Common myeloid progenitor, CD34-positive (primary cell): Measurements from ENCODE around the gene PLPPR3.

Experiments
- CTCF ChIA-PET: fragments of 350-600 bp; sonication (Branson Sonifier 250); formaldehyde crosslinking; loops from one replicate; lab custom pipeline; 2021; ENCODE audit warnings: antibody characterized with exemption; lab: Charles Lee
- POLR2A ChIA-PET: fragments of 350-600 bp; sonication (Branson Sonifier 250); formaldehyde crosslinking; loops from one replicate; lab custom pipeline; 2021; ENCODE audit warnings: antibody characterized with exemption; lab: Charles Lee
- DNase-seq, 3 donors: peaks; one replicate each; pipeline versions ENCODE4 v3.0.0 to v3.0.0-alpha.2; 2013
- H3K27ac ChIP-seq, 2 experiments: 1 replicate in 1 of 2; 2 replicates in 1 of 2; pipeline ENCODE4 v1.7.0; 2013; ENCODE audit warnings: inconsistent platforms in 2 of 2, low read length in 2 of 2, mild to moderate bottlenecking in 2 of 2, low read depth in 1 of 2, moderate library complexity in 1 of 2; ENCODE audit not compliant: severe bottlenecking in 2 of 2, insufficient read depth in 1 of 2, poor library complexity in 1 of 2
- H3K27me3 ChIP-seq, 5 experiments: replicated peaks in 2 of 5; 1 replicate in 3 of 5; 2 replicates in 2 of 5; pipeline versions ENCODE4 v1.6.1 to v1.7.0; 2013; ENCODE audit warnings: low read length in 4 of 5, mild to moderate bottlenecking in 2 of 5, moderate library complexity in 2 of 5, inconsistent platforms in 1 of 5; ENCODE audit not compliant: insufficient read depth in 5 of 5, control insufficient read depth in 4 of 5
- H3K36me3 ChIP-seq, 4 experiments: 1 replicate in 2 of 4; 2 replicates in 2 of 4; pipeline versions ENCODE4 v1.6.1 to v1.7.0; 2013; ENCODE audit warnings: low read length in 3 of 4, control low read depth in 1 of 4, mild to moderate bottlenecking in 1 of 4; ENCODE audit not compliant: control insufficient read depth in 4 of 4, insufficient read depth in 4 of 4
- H3K4me1 ChIP-seq, 4 experiments: 1 replicate in 3 of 4; 2 replicates in 1 of 4; pipeline versions ENCODE4 v1.6.1 to v1.7.1; 2013; ENCODE audit warnings: low read length in 3 of 4, mild to moderate bottlenecking in 3 of 4, control low read depth in 1 of 4, inconsistent platforms in 1 of 4, moderate library complexity in 1 of 4; ENCODE audit not compliant: control insufficient read depth in 4 of 4, insufficient read depth in 4 of 4; ENCODE audit errors: control extremely low read depth in 1 of 4
- H3K4me3 ChIP-seq, 7 experiments: 1 replicate in 4 of 7; 2 replicates in 3 of 7; pipeline versions ENCODE4 v1.5.1 to v1.7.0; 2013; ENCODE audit warnings: mild to moderate bottlenecking in 7 of 7, low read length in 6 of 7, moderate library complexity in 6 of 7, inconsistent platforms in 2 of 7, low read depth in 2 of 7, control low read depth in 1 of 7; ENCODE audit not compliant: insufficient read depth in 4 of 7, control insufficient read depth in 1 of 7; ENCODE audit errors: extremely low read depth in 1 of 7
- H3K9me3 ChIP-seq, 5 experiments: 1 replicate in 4 of 5; 2 replicates in 1 of 5; pipeline versions ENCODE4 v1.6.1 to v1.7.1; 2013; ENCODE audit warnings: low read length in 4 of 5, mild to moderate bottlenecking in 2 of 5, inconsistent platforms in 1 of 5, low read depth in 1 of 5, moderate library complexity in 1 of 5; ENCODE audit not compliant: control insufficient read depth in 4 of 5, insufficient read depth in 2 of 5; ENCODE audit errors: control extremely low read depth in 1 of 5
- WGBS: methylation state at CpG from one replicate; pipeline ENCODE4 v1.1.5; 2013; ENCODE audit not compliant: insufficient coverage; 5-methylcytosine and 5-hydroxymethylcytosine counted together

PLPPR3 gene

DNA sequence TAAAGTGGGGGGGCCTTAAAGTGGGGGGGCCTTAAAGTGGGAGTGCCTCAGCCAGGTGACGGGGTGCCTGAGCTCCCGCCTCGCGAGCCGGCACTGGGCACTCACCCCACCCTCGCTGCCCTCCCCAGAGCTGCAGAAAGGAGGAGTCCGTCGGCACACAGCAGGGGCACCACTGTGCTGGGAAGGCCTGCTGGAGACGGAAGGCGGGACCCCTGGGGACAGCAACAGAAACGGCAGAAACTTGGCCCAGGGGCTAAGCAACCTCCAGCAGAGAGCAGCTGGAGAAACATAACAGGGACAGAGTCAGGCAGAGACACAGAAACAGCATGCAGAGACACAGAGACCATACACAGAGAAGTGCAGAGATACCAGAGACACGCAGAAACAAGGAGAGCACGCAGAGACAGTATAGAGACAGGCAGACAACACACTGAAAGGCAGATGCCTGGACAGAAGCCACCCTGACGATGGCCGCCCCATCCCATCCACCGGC, 45.6 kb upstream of the PLPPR3 start:
- H3K4me1 ChIP-seq, result peaks cover 0 to 22% (median 19%) of the 10 kb centered on the region in 4 experiments
- CTCF ChIA-PET, result interaction anchor here (1.4 kb wide), 1 partner anchor 48 kb away, joined by 4 read pairs; no protein-coding TSS in a partner anchor

DNA sequence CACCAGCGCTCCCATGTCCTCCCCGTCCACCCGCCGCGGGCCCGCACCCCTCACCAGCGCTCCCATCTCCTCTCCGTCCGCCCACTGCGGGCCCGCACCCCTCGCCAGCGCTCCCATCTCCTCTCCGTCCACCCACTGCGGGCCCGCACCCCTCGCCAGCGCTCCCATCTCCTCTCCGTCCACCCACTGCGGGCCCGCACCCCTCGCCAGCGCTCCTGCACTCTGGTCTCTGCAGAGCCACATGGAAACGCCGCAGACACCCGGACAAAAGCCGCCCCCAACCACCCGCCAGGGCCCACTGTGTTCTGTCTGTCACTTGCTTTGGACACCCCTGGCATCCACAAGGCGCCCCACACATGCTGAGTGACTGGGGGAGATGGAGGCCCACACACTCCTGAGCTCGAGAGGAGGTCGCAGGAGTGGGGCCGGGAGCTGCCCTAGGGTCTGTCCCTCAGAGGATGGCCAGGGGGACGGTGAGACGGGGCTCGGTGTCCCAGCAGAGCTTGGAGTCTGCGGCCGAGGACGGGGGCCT, 45.1 kb upstream of the PLPPR3 start:
- POLR2A ChIA-PET, result interaction anchor here (1.1 kb wide), 1 partner anchor 41 kb away, joined by 3 read pairs; no protein-coding TSS in a partner anchor
- no peaks in the 10 kb centered on the region for H3K9me3 ChIP-seq
- no peak overlapping the region for H3K4me3 ChIP-seq
- H3K27me3 ChIP-seq, result no peaks in the 10 kb centered on the region
- no peak overlapping the region for H3K27ac ChIP-seq
- peaks cover 5 to 41% (median 28%) of the 10 kb centered on the region in 4 experiments for H3K36me3 ChIP-seq
- no peak for DNase-seq
- WGBS, result 97% methylated on average over 20 of the region's 38 CpGs
- H3K4me1 ChIP-seq, result peaks cover 0 to 17% (median 17%) of the 10 kb centered on the region in 4 experiments
- CTCF ChIA-PET, result interaction anchor here (1.2 kb wide), 1 partner anchor 11 kb away, joined by 3 read pairs; no protein-coding TSS in a partner anchor

More for the DNA sequence above, 45.6 kb upstream of the PLPPR3 start:
- Histone ChIP-seq H3K4me3 (no peak overlapping the region), H3K36me3 (peaks cover 5 to 41% (median 31%) of the 10 kb centered on the region in 4 experiments), H3K27me3 (no peaks in the 10 kb centered on the region), H3K27ac (no peak overlapping the region), H3K9me3 (no peaks in the 10 kb centered on the region)
- DNase-seq, result no peak
- 89% methylated on average over 16 of the region's 16 CpGs for WGBS
- POLR2A ChIA-PET, result interaction anchor here (1.1 kb wide), 1 partner anchor 40 kb away, joined by 3 read pairs; no protein-coding TSS in a partner anchor

DNA sequence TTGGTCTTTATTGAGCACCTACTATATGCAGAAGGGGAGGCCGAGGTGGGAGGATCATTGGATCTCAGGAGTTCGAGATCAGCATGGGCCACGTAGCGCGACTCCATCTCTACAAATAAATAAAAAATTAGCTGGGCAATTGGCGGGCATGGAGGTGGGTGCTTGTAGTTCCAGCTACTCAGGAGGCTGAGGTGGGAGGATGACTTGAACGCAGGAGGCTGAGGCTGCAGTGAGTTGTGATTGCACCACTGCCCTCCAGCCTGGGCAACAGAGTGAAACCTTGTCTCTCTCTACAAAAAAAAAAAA, 41.5 kb upstream of the PLPPR3 start:
- DNase-seq, result no peak
- CTCF ChIA-PET, result interaction anchor here (0.6 to 3.7 kb wide), 31 partner anchors 9 to 229 kb away, joined by 3 to 23 read pairs (median 3); partner anchors contain the start of genes KISS1R, MED16, POLRMT and RNU6-9
- Histone ChIP-seq H3K27me3 (peaks cover 0 to 17% (median 11%) of the 10 kb centered on the region in 5 experiments), H3K4me3 (peak overlapping the region in 4 of 7 experiments; percentile 3 to 61 (median 52)), H3K4me1 (peaks cover 0 to 40% (median 37%) of the 10 kb centered on the region in 4 experiments), H3K9me3 (no peaks in the 10 kb centered on the region), H3K36me3 (peaks cover 5 to 10% (median 8%) of the 10 kb centered on the region in 4 experiments), H3K27ac (no peak overlapping the region)
- WGBS, result 85% methylated on average over 2 of the region's 7 CpGs
- POLR2A ChIA-PET, result no interaction called here

DNA sequence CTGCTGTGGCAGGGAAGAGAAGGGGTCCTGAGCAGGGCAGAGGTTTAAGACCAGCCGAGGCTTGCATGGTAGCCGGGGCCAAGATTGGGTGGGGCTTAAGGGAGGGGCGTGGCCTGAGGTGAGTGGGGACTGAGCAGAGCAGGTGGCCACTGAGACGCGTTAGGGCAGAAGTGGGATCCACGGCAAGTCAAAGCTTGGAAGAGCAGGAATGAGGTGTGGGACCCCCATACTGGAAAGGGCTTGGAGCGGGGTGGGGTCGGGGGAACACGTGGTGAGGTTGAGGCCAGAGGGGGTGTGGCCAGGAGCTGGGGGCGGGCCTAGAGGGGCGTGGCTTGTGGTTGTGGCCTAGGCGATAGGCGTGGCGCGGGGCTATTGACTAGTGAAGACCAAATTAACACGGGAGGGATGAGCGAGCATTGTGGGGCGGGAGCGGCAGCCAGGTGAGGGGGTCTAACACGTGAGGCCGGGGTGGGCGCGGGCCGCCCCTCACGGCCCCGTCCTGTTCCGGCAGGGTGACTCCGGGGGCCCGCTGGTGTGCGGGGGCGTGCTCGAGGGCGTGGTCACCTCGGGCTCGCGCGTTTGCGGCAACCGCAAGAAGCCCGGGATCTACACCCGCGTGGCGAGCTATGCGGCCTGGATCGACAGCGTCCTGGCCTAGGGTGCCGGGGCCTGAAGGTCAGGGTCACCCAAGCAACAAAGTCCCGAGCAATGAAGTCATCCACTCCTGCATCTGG, 41.0 kb upstream of the PLPPR3 start:
- Histone ChIP-seq H3K4me1 (peaks cover 0 to 40% (median 37%) of the 10 kb centered on the region in 4 experiments), H3K27ac (no peak overlapping the region), H3K9me3 (no peaks in the 10 kb centered on the region), H3K36me3 (peaks cover under 1 to 5% (median 4%) of the 10 kb centered on the region in 4 experiments), H3K4me3 (peak overlapping the region; percentile 3 to 61 (median 42)), H3K27me3 (peaks cover 0 to 17% (median 11%) of the 10 kb centered on the region in 5 experiments)
- ChIA-PET CTCF (interaction anchor here (0.5 to 3.7 kb wide), 20 partner anchors 12 to 143 kb away, joined by 3 to 23 read pairs (median 4); partner anchors contain the start of genes KISS1R and WDR18), POLR2A (no interaction called here)
- peak; percentile 81 to 92 (median 91) for DNase-seq
- 11% methylated on average over 22 of the region's 48 CpGs for WGBS

DNA sequence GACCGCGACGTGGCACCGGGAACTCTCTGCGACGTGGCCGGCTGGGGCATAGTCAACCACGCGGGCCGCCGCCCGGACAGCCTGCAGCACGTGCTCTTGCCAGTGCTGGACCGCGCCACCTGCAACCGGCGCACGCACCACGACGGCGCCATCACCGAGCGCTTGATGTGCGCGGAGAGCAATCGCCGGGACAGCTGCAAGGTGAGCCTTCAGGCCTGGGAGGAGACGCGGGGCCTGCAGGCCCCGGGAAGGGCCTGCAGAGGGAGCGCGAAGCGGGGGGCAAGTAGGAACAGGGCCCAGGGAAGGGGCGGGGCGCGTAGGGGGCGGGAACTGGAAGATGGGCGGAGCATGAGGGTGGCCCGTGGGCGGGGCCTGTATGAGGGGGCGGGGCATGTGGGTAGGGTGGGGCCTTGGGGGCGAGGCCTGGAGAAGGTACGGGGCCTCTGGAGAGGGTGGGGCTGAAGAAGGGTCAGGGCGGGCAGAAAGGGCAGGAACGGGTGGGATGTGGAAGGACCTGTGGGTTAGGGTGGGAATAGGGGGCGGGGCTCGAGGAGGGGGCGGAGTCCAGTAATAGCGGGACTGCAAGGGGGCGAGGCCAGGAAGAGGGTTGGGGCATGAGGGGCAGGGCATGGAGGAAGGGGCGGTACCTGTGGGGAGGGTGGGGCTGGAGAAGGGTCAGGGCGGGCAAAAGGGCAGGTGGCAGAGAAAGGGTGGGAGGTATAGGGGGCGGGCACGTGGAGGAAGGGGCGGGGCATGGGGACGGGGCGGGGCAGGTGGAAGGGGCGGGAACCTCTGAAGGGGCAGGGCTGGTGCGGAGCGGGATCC, 40.2 kb upstream of the PLPPR3 start:
- Histone ChIP-seq H3K27ac (no peak overlapping the region), H3K4me3 (peak overlapping the region in 3 of 7 experiments; percentile 46 to 61 (median 52)), H3K27me3 (peaks cover 0 to 17% (median 11%) of the 10 kb centered on the region in 5 experiments), H3K4me1 (peaks cover 0 to 40% (median 37%) of the 10 kb centered on the region in 4 experiments), H3K9me3 (no peaks in the 10 kb centered on the region), H3K36me3 (no peaks in the 10 kb centered on the region)
- DNase-seq, result peak; percentile 82 to 94 (median 93)
- POLR2A ChIA-PET, result no interaction called here
- CTCF ChIA-PET, result interaction anchor here (1.0 to 3.7 kb wide), 7 partner anchors 17 to 134 kb away, joined by 3 to 23 read pairs (median 4); partner anchors contain the start of gene KISS1R
- WGBS, result 21% methylated on average over 44 of the region's 60 CpGs

DNA sequence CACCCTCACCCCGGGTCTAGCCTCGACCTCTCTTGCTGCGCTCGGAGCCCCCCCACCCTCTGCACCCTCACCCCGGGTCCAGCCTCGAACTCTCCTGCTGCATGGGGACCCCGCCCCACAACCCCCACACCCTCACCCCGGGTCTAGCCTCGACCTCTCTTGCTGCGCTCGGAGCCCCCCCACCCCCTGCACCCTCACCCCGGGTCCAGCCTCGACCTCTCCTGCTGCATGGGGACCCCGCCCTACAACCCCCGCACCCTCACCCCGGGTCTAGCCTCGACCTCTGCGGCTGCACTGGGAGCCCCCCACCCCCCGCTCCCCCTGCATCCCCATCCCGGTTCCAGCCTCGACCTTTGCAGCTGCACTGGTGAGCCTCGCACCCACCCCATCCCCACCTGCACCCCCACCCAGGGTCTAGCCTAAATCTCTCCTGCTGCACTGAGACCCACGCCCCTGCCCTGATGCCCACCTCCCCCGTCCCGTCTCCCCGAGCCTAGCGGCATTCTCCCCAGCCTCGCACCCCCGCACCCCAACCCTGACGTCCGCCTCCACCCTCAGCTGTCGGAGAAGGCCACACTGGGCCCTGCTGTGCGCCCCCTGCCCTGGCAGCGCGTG, 39.5 kb upstream of the PLPPR3 start:
- 57% methylated on average over 14 of the region's 35 CpGs for WGBS
- no peak for DNase-seq
- peak overlapping the region in 2 of 7 experiments; percentile 23 to 26 for H3K4me3 ChIP-seq
- peaks cover 0 to 40% (median 37%) of the 10 kb centered on the region in 4 experiments for H3K4me1 ChIP-seq
- ChIA-PET POLR2A (no interaction called here), CTCF (no interaction called here)
- H3K27ac ChIP-seq, result no peak overlapping the region
- H3K27me3 ChIP-seq, result peaks cover 0 to 17% (median 11%) of the 10 kb centered on the region in 5 experiments
- H3K9me3 ChIP-seq, result no peaks in the 10 kb centered on the region
- H3K36me3 ChIP-seq, result no peaks in the 10 kb centered on the region
